Endothelial cell of umbilical vein (primary cell): ENCODE measurements around the gene ZDHHC9. TPM values are rescaled to one million over a fixed set of nuclear protein-coding genes. Genes with fewer than 3 reads are reported as not detected.

Source experiments
- BruUV-seq: library from RNA; stranded (reverse); fragments of 400-500 nt; replicated peaks from 2 replicates; lab custom pipeline; 2021; lab: Mats Ljungman, UMichigan
- CTCF ChIA-PET: fragments of 300-600, 350-600 bp; sonication (Branson Sonifier 250); formaldehyde crosslinking; loops from one replicate; lab custom pipeline; 2021; ENCODE audit warnings: antibody characterized with exemption, inconsistent platforms; lab: Charles Lee
- POLR2A ChIA-PET: fragments of 300-600, 350-600 bp; sonication (Branson Sonifier 250); formaldehyde crosslinking; loops from one replicate; lab custom pipeline; 2021; ENCODE audit warnings: antibody characterized with exemption, inconsistent platforms; lab: Charles Lee
- DNase-seq: peaks from one replicate; pipeline ENCODE4 v3.0.0-alpha.2; 2011; ENCODE audit warnings: low read depth, low spot score
- FAIRE-seq: peaks from 2 replicates; lab custom pipeline; 2011; peaks lifted over from hg19 to GRCh38; lab: Jason Lieb, UNC
- H2AFZ ChIP-seq: 2 replicates; pipeline ENCODE4 v1.6.0; 2012; ENCODE audit warnings: low read depth, low read length, control low read depth, inconsistent platforms
- H3K27ac ChIP-seq: 2 replicates; pipeline ENCODE4 v1.5.1; 2011; ENCODE audit warnings: low read depth, mild to moderate bottlenecking, control low read depth, low read length, moderate library complexity; ENCODE audit not compliant: insufficient read depth
- H3K27me3 ChIP-seq, 2 experiments: 2 replicates each; pipeline versions ENCODE4 v1.6.0 to v1.6.1; 2011; ENCODE audit warnings: low read length in 2 of 2, mixed read lengths in 1 of 2; ENCODE audit not compliant: control insufficient read depth in 2 of 2, insufficient read depth in 2 of 2
- H3K36me3 ChIP-seq, 2 experiments: 2 replicates in 1 of 2; 3 replicates in 1 of 2; pipeline ENCODE4 v1.5.1; 2011; ENCODE audit warnings: low read length in 2 of 2, mild to moderate bottlenecking in 1 of 2, moderate library complexity in 1 of 2; ENCODE audit not compliant: control insufficient read depth in 2 of 2, insufficient read depth in 2 of 2; ENCODE audit errors: extremely low read depth in 1 of 2
- H3K4me1 ChIP-seq: 3 replicates; pipeline ENCODE4 v1.5.1; 2011; ENCODE audit warnings: mild to moderate bottlenecking, low read length; ENCODE audit not compliant: control insufficient read depth, insufficient read depth; ENCODE audit errors: extremely low read depth
- H3K4me2 ChIP-seq: 2 replicates; pipeline ENCODE4 v1.6.1; 2011; ENCODE audit warnings: low read length, control low read depth, mixed read lengths; ENCODE audit not compliant: insufficient read depth
- H3K4me3 ChIP-seq, 3 experiments: fragments of 200-600 bp in 1 of 3; sonication (generic), shearing (Covaris generic) in 1 of 3; replicated peaks in 1 of 3; 2 replicates each; pipeline ENCODE4 v1.5.1; 2011 to 2016; ENCODE audit warnings: control low read depth in 3 of 3, low read length in 3 of 3, mild to moderate bottlenecking in 2 of 3, inconsistent platforms in 1 of 3, low read depth in 1 of 3, moderate library complexity in 1 of 3; ENCODE audit not compliant: insufficient read depth in 1 of 3
- H3K79me2 ChIP-seq: 2 replicates; pipeline ENCODE4 v1.6.0; 2012; ENCODE audit warnings: low read length, inconsistent platforms; ENCODE audit not compliant: control insufficient read depth, insufficient read depth
- H3K9ac ChIP-seq: replicated peaks from 2 replicates; pipeline ENCODE3; 2011; ENCODE audit warnings: low read length, control low read depth; ENCODE audit not compliant: insufficient read depth; ENCODE audit errors: extremely low read depth
- H3K9me1 ChIP-seq: replicated peaks from 3 replicates; pipeline ENCODE4 v1.6.0; 2011; ENCODE audit warnings: mild to moderate bottlenecking, low read length; ENCODE audit not compliant: control insufficient read depth, insufficient read depth; ENCODE audit errors: extremely low read depth
- H3K9me3 ChIP-seq: replicated peaks from 2 replicates; pipeline ENCODE4 v1.5.1; 2012; ENCODE audit warnings: low read length, inconsistent platforms; ENCODE audit not compliant: control insufficient read depth, insufficient read depth
- H4K20me1 ChIP-seq: replicated peaks from 2 replicates; pipeline ENCODE3; 2011; ENCODE audit warnings: mild to moderate bottlenecking, low read length; ENCODE audit not compliant: control insufficient read depth, insufficient read depth; ENCODE audit errors: extremely low read depth
- CTCF ChIP-seq, 2 donors: IDR thresholded peaks; 1 replicate in 1 of 2; 2 replicates in 1 of 2; pipeline ENCODE4 v1.5.1; 2011; ENCODE audit warnings: low read length in 2 of 2, mild to moderate bottlenecking in 2 of 2, moderate library complexity in 2 of 2, control low read depth in 1 of 2, inconsistent platforms in 1 of 2, low read depth in 1 of 2; ENCODE audit not compliant: insufficient read depth in 1 of 2; ENCODE audit errors: extremely low read depth in 1 of 2
- EZH2 ChIP-seq: IDR thresholded peaks from 2 replicates; pipeline ENCODE4 v1.6.1; 2012; ENCODE audit warnings: borderline replicate concordance, low read depth, mild to moderate bottlenecking, moderate library complexity, low read length, inconsistent platforms; ENCODE audit not compliant: severe bottlenecking
- FOS ChIP-seq: IDR thresholded peaks from 2 replicates; pipeline ENCODE4 v1.6.1; 2011; ENCODE audit warnings: mild to moderate bottlenecking, low read length, moderate library complexity, borderline replicate concordance; ENCODE audit not compliant: insufficient read depth
- GATA2 ChIP-seq: IDR thresholded peaks from 2 replicates; pipeline ENCODE4 v1.7.0; 2011; ENCODE audit warnings: low read depth, mild to moderate bottlenecking, moderate library complexity, mixed read lengths, low read length; ENCODE audit not compliant: insufficient read length, insufficient read depth
- JUN ChIP-seq: IDR thresholded peaks from 2 replicates; pipeline ENCODE4 v1.6.1; 2011; ENCODE audit warnings: borderline replicate concordance, low read depth; ENCODE audit not compliant: insufficient read length, insufficient read depth
- MAX ChIP-seq: IDR thresholded peaks from 2 replicates; pipeline ENCODE4 v1.6.1; 2011; ENCODE audit not compliant: insufficient read depth, insufficient read length
- MYC ChIP-seq: IDR thresholded peaks from one replicate; pipeline ENCODE4 v1.6.1; 2011; ENCODE audit warnings: mild to moderate bottlenecking, low read depth, low read length
- POLR2A ChIP-seq: IDR thresholded peaks from 2 replicates; pipeline ENCODE4 v1.6.1; 2012; ENCODE audit warnings: low read depth, mild to moderate bottlenecking, control low read depth, low read length
- POLR2AphosphoS5 ChIP-seq: IDR thresholded peaks from 2 replicates; pipeline ENCODE4 v1.6.1; 2012; ENCODE audit warnings: low read depth, mild to moderate bottlenecking, control low read depth, low read length, moderate library complexity; ENCODE audit not compliant: insufficient read depth
- dilution Hi-C: fragments of 300-500 bp; cut with MboI; formaldehyde crosslinking; loops from one replicate; pipeline ENCODE4 v1.15.0; 2019; ENCODE audit warnings: low sequenced_read_pairs; ENCODE audit not compliant: extremely low pct_ligation_motif_present
- intact Hi-C: fragments of 100-400 bp; cut with micrococcal nuclease; formaldehyde crosslinking; loops from one replicate; pipeline ENCODE4 v1.10.0; 2022
- polyA plus RNA-seq, 4 experiments: library from polyadenylated mRNA; depleted of rRNA in 3 of 4; stranded (reverse) in 3 of 4; unstranded in 1 of 4; fragments of >200 nt; gene quantifications; 2 replicates each; pipeline versions ENCODE4 v1.2.1 to v1.2.3, GENCODE V29; 2011 to 2012; ENCODE audit warnings: missing spikeins in 1 of 4
- total RNA-seq: library from RNA; stranded (reverse); gene quantifications from 2 replicates; pipeline ENCODE4 v1.2.3, GENCODE V29; 2021

ZDHHC9 gene
- total and polyA plus RNA-seq, 2 donors (not counting 3 experiments of a cell fraction or from before 2014, with no cell fraction given), result 27.4 to 33.6 TPM

DNA sequence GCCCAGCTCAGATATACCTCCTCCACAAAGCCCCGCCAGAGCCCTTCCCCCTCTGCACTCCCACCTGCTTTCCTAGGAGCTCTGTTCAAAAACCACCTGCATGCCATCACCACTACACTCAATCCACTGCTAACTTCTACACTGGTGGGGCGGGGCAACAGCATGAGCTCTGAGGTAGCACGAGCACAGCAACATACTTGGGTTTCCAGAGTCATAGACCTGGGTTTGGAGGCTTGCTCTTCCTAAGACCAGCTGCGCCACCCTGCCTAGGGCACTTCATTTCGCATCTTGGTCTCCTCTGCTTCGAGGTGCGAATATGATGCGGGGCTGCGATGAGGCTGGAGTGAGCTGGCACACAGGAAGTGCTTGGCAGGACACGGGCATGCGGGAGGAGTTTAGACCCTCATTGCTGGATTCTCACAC lies 60.4 kb downstream of the ZDHHC9 start:
- CTCF ChIA-PET, result no interaction called here
- FAIRE-seq (no peak), DNase-seq (no peak)
- H3K4me1 ChIP-seq, result no peaks in the 10 kb centered on the region
- no peak overlapping the region for H3K4me2 ChIP-seq
- POLR2A ChIA-PET, result no interaction called here
- H3K36me3 ChIP-seq, result no peaks in the 10 kb centered on the region
- TF ChIP-seq EZH2, result no peak
- TF ChIP-seq MYC, result no peak
- no peak for TF ChIP-seq CTCF (IDR thresholded peaks at IDR 0.05; ENCODE audit: extremely low read depth in 1 of 2, insufficient read depth in 1 of 2, low read depth in 1 of 2, low read length in 2 of 2)
- no peak for TF ChIP-seq JUN
- TF ChIP-seq GATA2, result no peak
- TF ChIP-seq FOS, result no peak
- TF ChIP-seq POLR2A, result no peak
- TF ChIP-seq MAX, result no peak
- TF ChIP-seq POLR2AphosphoS5, result no peak
- H3K4me3 ChIP-seq, result no peak overlapping the region
- no peaks in the 10 kb centered on the region for H3K79me2 ChIP-seq
- no peaks in the 10 kb centered on the region for H3K9me3 ChIP-seq
- H3K27ac ChIP-seq, result no peak overlapping the region
- dilution Hi-C loops, result no loop called here
- intact Hi-C loops, result no loop called here
- H3K9me1 ChIP-seq, result no peaks in the 10 kb centered on the region
- H3K27me3 ChIP-seq, result no peaks in the 10 kb centered on the region
- BruUV-seq, result no TSS peak
- no peak overlapping the region for H3K9ac ChIP-seq
- H4K20me1 ChIP-seq, result no peaks in the 10 kb centered on the region
- no peak overlapping the region for H2AFZ ChIP-seq
